ENCODE results near the gene BACE1.

The BACE1 gene

GRCh38 chr11:117319214-117319840 lies 3.3 kb upstream of the BACE1 start:
- CTCF ChIA-PET = interaction anchor here (1.3 to 1.5 kb wide), 2 partner anchors 24 to 107 kb away, joined by 3 read pairs; no protein-coding TSS in a partner anchor
- TF ChIP-seq CTCF (IDR thresholded peaks at IDR 0.05; ENCODE audit: control extremely low read depth, extremely low read depth, low read depth, missing control alignments) = no peak
- POLR2A ChIA-PET = no interaction called here
- no peak for DNase-seq (ENCODE audit: extremely low spot score)

DNA sequence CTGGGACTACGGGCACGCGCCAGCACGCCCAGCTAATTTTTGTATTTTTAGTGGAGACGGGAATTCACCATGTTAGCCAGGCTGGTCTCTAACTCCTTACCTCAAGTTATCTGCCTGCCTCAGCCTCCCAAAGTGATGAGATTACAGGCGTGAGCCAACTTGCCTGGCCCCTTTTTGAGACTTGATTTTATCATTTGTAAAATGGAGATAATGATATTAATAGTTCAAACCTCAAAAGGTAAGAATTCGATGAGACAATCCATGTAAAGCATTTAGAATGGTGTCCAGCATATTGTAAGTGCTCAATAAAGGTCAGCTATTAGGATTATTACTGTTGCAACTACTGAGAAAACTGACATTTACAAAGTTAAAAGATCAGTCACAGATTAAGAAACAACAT lies 2.7 kb upstream of the BACE1 start:
- POLR2A ChIA-PET = no interaction called here
- CTCF ChIA-PET = interaction anchor here (1.3 to 1.5 kb wide), 2 partner anchors 23 to 108 kb away, joined by 3 read pairs; no protein-coding TSS in a partner anchor

GRCh38 chr11:117315285-117316196 lies 515 bp downstream of the BACE1 start:
- no peak for TF ChIP-seq CTCF (IDR thresholded peaks at IDR 0.05; ENCODE audit: control extremely low read depth, extremely low read depth, low read depth, missing control alignments)
- POLR2A ChIA-PET = no interaction called here
- CTCF ChIA-PET = interaction anchor here (1.3 to 2.7 kb wide), 2 partner anchors 13 to 84 kb away, joined by 3 to 8 read pairs; no protein-coding TSS in a partner anchor
- no peak for DNase-seq (ENCODE audit: extremely low spot score)

More for the DNA sequence above, 2.7 kb upstream of the BACE1 start:
- no peak for TF ChIP-seq CTCF (IDR thresholded peaks at IDR 0.05; ENCODE audit: control extremely low read depth, extremely low read depth, low read depth, missing control alignments)
- no peak for DNase-seq (ENCODE audit: extremely low spot score)

- ChIA-PET POLR2A (no interaction called here), CTCF (interaction anchor here (1.3 to 2.7 kb wide), 2 partner anchors 12 to 83 kb away, joined by 3 to 8 read pairs; no protein-coding TSS in a partner anchor)
- no peak for DNase-seq (ENCODE audit: extremely low spot score)
- no peak for TF ChIP-seq CTCF (IDR thresholded peaks at IDR 0.05; ENCODE audit: control extremely low read depth, extremely low read depth, low read depth, missing control alignments)
Measured at GRCh38 chr11:117314840-117315239, 1.2 kb downstream of the BACE1 start.

DNA sequence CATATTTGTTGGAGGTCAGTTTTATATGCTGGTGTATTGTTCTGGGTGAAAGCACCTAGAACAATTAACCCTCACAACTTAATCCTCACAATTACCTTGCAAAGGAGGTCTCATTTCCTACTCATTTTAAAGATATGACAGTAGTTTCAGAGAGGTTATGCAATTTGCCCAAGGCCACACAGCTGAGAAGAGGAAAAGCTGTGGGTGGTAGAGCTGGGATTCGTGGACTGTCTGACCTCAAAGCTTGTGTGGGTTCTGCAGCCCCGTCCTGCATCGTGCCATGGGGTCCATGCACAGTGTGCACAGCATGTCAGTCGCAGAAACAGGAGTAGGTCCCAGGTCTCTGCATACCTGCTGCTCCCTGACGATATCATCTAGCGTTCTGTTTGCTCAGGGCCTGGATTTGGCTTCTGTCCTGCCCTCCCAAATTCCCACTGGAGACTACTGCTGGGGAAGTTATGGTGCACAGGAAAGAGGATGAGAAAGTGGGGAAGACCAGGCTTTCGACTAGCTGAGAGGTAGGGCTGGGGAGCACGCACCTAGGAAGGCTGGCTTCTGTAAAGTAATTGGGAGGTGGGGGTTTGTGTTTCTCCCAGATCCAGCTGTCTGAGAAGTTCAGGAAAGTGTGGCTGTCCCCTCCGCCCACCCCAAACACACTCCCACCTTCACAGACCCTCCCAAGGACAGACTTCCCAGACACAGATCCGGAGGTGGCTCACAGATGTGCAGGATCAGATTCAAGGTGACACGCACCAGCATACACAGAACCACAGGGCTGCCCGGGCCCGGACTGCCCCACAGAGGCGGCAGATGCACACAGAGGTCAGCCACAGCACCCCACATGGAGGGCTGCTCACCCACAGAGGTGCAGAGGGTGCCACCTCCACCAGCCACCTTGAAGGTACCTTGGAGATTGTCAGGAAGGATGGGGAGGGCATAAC lies 2.0 kb downstream of the BACE1 start:
- TF ChIP-seq CTCF (IDR thresholded peaks at IDR 0.05; ENCODE audit: control extremely low read depth, extremely low read depth, low read depth, missing control alignments) = no peak
- no peak for DNase-seq (ENCODE audit: extremely low spot score)
- ChIA-PET POLR2A (no interaction called here), CTCF (interaction anchor here (1.3 to 2.7 kb wide), 2 partner anchors 11 to 83 kb away, joined by 3 to 8 read pairs; no protein-coding TSS in a partner anchor)

DNA sequence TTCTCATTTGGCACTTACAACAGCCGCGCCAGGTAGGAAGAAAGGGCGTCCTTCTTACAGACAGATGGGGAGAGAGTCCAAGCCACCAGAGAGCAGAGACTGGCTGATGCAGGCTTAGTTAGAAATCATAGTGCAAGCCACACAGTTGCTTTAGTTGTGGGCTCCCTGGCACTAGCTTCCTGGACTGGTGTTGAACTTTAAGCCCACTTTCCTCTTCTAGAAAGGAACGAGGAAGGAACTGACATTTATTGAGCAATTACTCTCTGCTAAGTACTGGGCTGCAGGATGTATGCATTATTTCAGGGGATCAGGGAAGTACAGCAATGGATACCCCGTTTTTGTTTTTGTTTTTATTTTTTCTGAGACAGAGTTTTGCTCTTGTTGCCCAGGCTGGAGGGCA lies 3.0 kb downstream of the BACE1 start:
- POLR2A ChIA-PET = no interaction called here
- no peak for DNase-seq (ENCODE audit: extremely low spot score)
- CTCF ChIA-PET = no interaction called here
- no peak for TF ChIP-seq CTCF (IDR thresholded peaks at IDR 0.05; ENCODE audit: control extremely low read depth, extremely low read depth, low read depth, missing control alignments)

All from GM10248 (cell line).